HEK293 (cell line): ENCODE measurements around the gene ELFN1.
A peak's percentile ranks its signal among the peaks of the same experiment; 100 is the strongest.

Source experiments
- GLIS1 ChIP-seq: fragments of 450-650 bp; formaldehyde crosslinking; IDR thresholded peaks from 2 replicates; pipeline ENCODE4 v1.5.1; 2016; ENCODE audit warnings: missing biosample characterization, missing genetic modification characterization
- HOXA7 ChIP-seq: sonication (generic); formaldehyde crosslinking; IDR thresholded peaks from 2 replicates; pipeline ENCODE4 v1.8.1; 2022; ENCODE audit warnings: missing genetic modification reagents, borderline replicate concordance
- IKZF3 ChIP-seq: fragments of 450-650 bp; IDR thresholded peaks from 2 replicates; pipeline ENCODE4 v1.5.0; 2018; ENCODE audit warnings: missing biosample characterization, mild to moderate bottlenecking, missing genetic modification characterization, moderate library complexity
- KLF1 ChIP-seq: fragments of 450-650 bp; formaldehyde crosslinking; IDR thresholded peaks from 2 replicates; pipeline ENCODE4 v1.5.1; 2016; ENCODE audit warnings: missing biosample characterization, missing genetic modification characterization
- KLF16 ChIP-seq: fragments of 450-650 bp; formaldehyde crosslinking; IDR thresholded peaks from 2 replicates; pipeline ENCODE4 v1.5.1; 2017; ENCODE audit warnings: missing biosample characterization, missing genetic modification characterization
- KLF17 ChIP-seq: fragments of 450-650 bp; formaldehyde crosslinking; IDR thresholded peaks from 2 replicates; pipeline ENCODE4 v1.5.1; 2016; ENCODE audit warnings: missing biosample characterization, missing genetic modification characterization
- KLF7 ChIP-seq: fragments of 450-650 bp; formaldehyde crosslinking; IDR thresholded peaks from 2 replicates; pipeline ENCODE4 v1.5.1; 2016; ENCODE audit warnings: missing biosample characterization, missing genetic modification characterization, borderline replicate concordance
- KLF9 ChIP-seq: fragments of 450-650 bp; formaldehyde crosslinking; IDR thresholded peaks from 2 replicates; pipeline ENCODE4 v1.5.1; 2016; ENCODE audit warnings: missing biosample characterization, missing genetic modification characterization, low read depth
- PATZ1 ChIP-seq: fragments of 450-650 bp; formaldehyde crosslinking; IDR thresholded peaks from 2 replicates; pipeline ENCODE4 v1.5.1; 2016; ENCODE audit warnings: missing biosample characterization, missing genetic modification characterization
- RBAK ChIP-seq: fragments of 450-650 bp; formaldehyde crosslinking; IDR thresholded peaks from 2 replicates; pipeline ENCODE4 v1.5.1; 2016; ENCODE audit warnings: missing biosample characterization, missing genetic modification characterization
- REPIN1 ChIP-seq: fragments of 450-650 bp; formaldehyde crosslinking; IDR thresholded peaks from 2 replicates; pipeline ENCODE4 v1.5.1; 2017; ENCODE audit warnings: missing biosample characterization, missing genetic modification characterization, low read depth
- SCRT2 ChIP-seq: fragments of 450-650 bp; formaldehyde crosslinking; IDR thresholded peaks from 2 replicates; pipeline ENCODE4 v1.5.1; 2016; ENCODE audit warnings: missing biosample characterization, missing genetic modification characterization
- ZBTB17 ChIP-seq: fragments of 450-650 bp; formaldehyde crosslinking; IDR thresholded peaks from 2 replicates; pipeline ENCODE4 v1.5.1; 2016; ENCODE audit warnings: missing biosample characterization, missing genetic modification characterization
- ZBTB8A ChIP-seq: fragments of 450-650 bp; formaldehyde crosslinking; IDR thresholded peaks from 2 replicates; pipeline ENCODE4 v1.5.1; 2016; ENCODE audit warnings: missing biosample characterization, missing genetic modification characterization
- ZFP41 ChIP-seq: fragments of 450-650 bp; formaldehyde crosslinking; IDR thresholded peaks from 2 replicates; pipeline ENCODE4 v1.5.1; 2016; ENCODE audit warnings: missing biosample characterization, missing genetic modification characterization, borderline replicate concordance
- ZIC2 ChIP-seq: fragments of 450-650 bp; formaldehyde crosslinking; IDR thresholded peaks from 2 replicates; pipeline ENCODE4 v1.5.1; 2016; ENCODE audit warnings: missing biosample characterization, missing genetic modification characterization
- ZNF148 ChIP-seq: fragments of 450-650 bp; formaldehyde crosslinking; IDR thresholded peaks from 2 replicates; pipeline ENCODE4 v1.5.0; 2017; ENCODE audit warnings: missing biosample characterization, missing genetic modification characterization, borderline replicate concordance
- ZNF155 ChIP-seq: fragments of 450-650 bp; formaldehyde crosslinking; IDR thresholded peaks from 2 replicates; pipeline ENCODE4 v1.5.1; 2016; ENCODE audit warnings: missing biosample characterization, missing genetic modification characterization
- ZNF19 ChIP-seq: fragments of 450-650 bp; formaldehyde crosslinking; IDR thresholded peaks from 2 replicates; pipeline ENCODE4; 2016; ENCODE audit warnings: missing biosample characterization, missing genetic modification characterization, low read depth
- ZNF26 ChIP-seq: fragments of 450-650 bp; formaldehyde crosslinking; IDR thresholded peaks from 2 replicates; pipeline ENCODE4 v1.5.1; 2016; ENCODE audit warnings: missing biosample characterization, missing genetic modification characterization
- ZNF354C ChIP-seq: fragments of 450-650 bp; formaldehyde crosslinking; IDR thresholded peaks from 2 replicates; pipeline ENCODE4 v1.5.1; 2016; ENCODE audit warnings: missing biosample characterization, missing genetic modification characterization, low read depth, borderline replicate concordance
- ZNF398 ChIP-seq: fragments of 450-650 bp; formaldehyde crosslinking; IDR thresholded peaks from 2 replicates; pipeline ENCODE4 v1.5.1; 2017; ENCODE audit warnings: missing biosample characterization, missing genetic modification characterization
- ZNF488 ChIP-seq: fragments of 450-650 bp; formaldehyde crosslinking; IDR thresholded peaks from 2 replicates; pipeline ENCODE4 v1.5.1; 2016; ENCODE audit warnings: missing biosample characterization, missing genetic modification characterization
- ZNF510 ChIP-seq: fragments of 450-650 bp; formaldehyde crosslinking; IDR thresholded peaks from 2 replicates; pipeline ENCODE4 v1.5.1; 2018; ENCODE audit warnings: mild to moderate bottlenecking, missing genetic modification characterization, missing biosample characterization; ENCODE audit not compliant: insufficient replicate concordance
- ZNF580 ChIP-seq: fragments of 450-650 bp; formaldehyde crosslinking; IDR thresholded peaks from 2 replicates; pipeline ENCODE4 v1.5.1; 2016; ENCODE audit warnings: missing biosample characterization, missing genetic modification characterization
- ZNF621 ChIP-seq: fragments of 450-650 bp; formaldehyde crosslinking; IDR thresholded peaks from 2 replicates; pipeline ENCODE4 v1.5.1; 2017; ENCODE audit warnings: missing biosample characterization, missing genetic modification characterization
- ZNF830 ChIP-seq: fragments of 450-650 bp; IDR thresholded peaks from 2 replicates; pipeline ENCODE4 v1.5.0; 2018; ENCODE audit warnings: missing biosample characterization, missing genetic modification characterization, low read depth, mild to moderate bottlenecking, moderate library complexity
- ZNF837 ChIP-seq: fragments of 450-650 bp; formaldehyde crosslinking; IDR thresholded peaks from 2 replicates; pipeline ENCODE4 v1.5.1; 2016; ENCODE audit warnings: missing biosample characterization, missing genetic modification characterization
- ZSCAN16 ChIP-seq: fragments of 450-650 bp; formaldehyde crosslinking; IDR thresholded peaks from 2 replicates; pipeline ENCODE4 v1.5.1; 2016; ENCODE audit warnings: missing biosample characterization, missing genetic modification characterization
- ZXDB ChIP-seq: fragments of 450-650 bp; formaldehyde crosslinking; IDR thresholded peaks from 2 replicates; pipeline ENCODE4 v1.5.1; 2016; ENCODE audit warnings: missing biosample characterization, missing genetic modification characterization

Gene ELFN1

GRCh38 chr7:1742555-1743303, 72.7 kb downstream of the ELFN1 start (continued):
- TF ChIP-seq ZNF148 (tag by site-specific recombination) (no peak), ZNF621 (tag by site-specific recombination) (no peak), KLF9 (tag by site-specific recombination) (peak; percentile 65; the same call in 1 of the 2 replicates), ZNF510 (tag by site-specific recombination) (no peak), ZNF354C (tag by site-specific recombination) (no peak), ZNF830 (tag by site-specific recombination) (no peak), ZNF837 (no peak), ZFP41 (tag by site-specific recombination) (no peak), ZNF488 (tag by site-specific recombination) (0 out of 2 replicates have a peak, but pooled peaks have one; percentile 28), KLF16 (tag by site-specific recombination) (0 out of 2 replicates have a peak, but pooled peaks have one; percentile 27), ZNF398 (tag by site-specific recombination) (peak; percentile 65; the same call in 1 of the 2 replicates), REPIN1 (tag by site-specific recombination) (no peak), GLIS1 (tag by site-specific recombination) (peak; percentile 98), KLF1 (tag by site-specific recombination) (peak; percentile 71), KLF17 (tag by site-specific recombination) (peak; percentile 55; the same call in 1 of the 2 replicates), KLF7 (tag by site-specific recombination) (no peak), HOXA7 (CRISPR knock-in tag) (no peak), PATZ1 (peak; percentile 69), ZNF155 (tag by site-specific recombination) (no peak), ZBTB8A (tag by site-specific recombination) (peak; percentile 24; the same call in 1 of the 2 replicates), SCRT2 (no peak), ZIC2 (peak; percentile 99), ZXDB (0 out of 2 replicates have a peak, but pooled peaks have one; percentile 36), ZNF26 (tag by site-specific recombination) (no peak), ZNF19 (tag by site-specific recombination) (no peak), ZSCAN16 (tag by site-specific recombination) (peak; percentile 77; the same call in 1 of the 2 replicates), ZNF580 (tag by site-specific recombination) (no peak), RBAK (tag by site-specific recombination) (no peak), ZBTB17 (peak; percentile 67), IKZF3 (tag by site-specific recombination) (peak; percentile 60)
